HUES64 (cell line): ENCODE results near the gene TMEM258.

Experiments used
- H3K27ac ChIP-seq: 2 replicates; pipeline ENCODE4 v1.7.0; 2013; ENCODE audit warnings: low read depth, low read length, inconsistent platforms
- H3K27me3 ChIP-seq: 2 replicates; pipeline ENCODE4 v1.6.1; 2013; ENCODE audit warnings: mild to moderate bottlenecking, low read length; ENCODE audit not compliant: insufficient read depth
- H3K36me3 ChIP-seq: 2 replicates; pipeline ENCODE4 v1.6.1; 2013; ENCODE audit warnings: mild to moderate bottlenecking, low read length; ENCODE audit not compliant: insufficient read depth
- H3K4me1 ChIP-seq: 2 replicates; pipeline ENCODE4 v1.6.1; 2013; ENCODE audit warnings: mild to moderate bottlenecking, low read length, moderate library complexity; ENCODE audit not compliant: insufficient read depth
- H3K4me3 ChIP-seq: 2 replicates; pipeline ENCODE4 v1.5.1; 2013; ENCODE audit warnings: mild to moderate bottlenecking, low read length, moderate library complexity
- H3K9ac ChIP-seq: 2 replicates; pipeline ENCODE4 v1.6.1; 2013; ENCODE audit warnings: mild to moderate bottlenecking, low read depth, low read length
- H3K9me3 ChIP-seq: 2 replicates; pipeline ENCODE4 v1.6.1; 2013; ENCODE audit warnings: low read depth, low read length; ENCODE audit not compliant: insufficient read depth
- whole genome bisulfite sequencing: fragments of 150-250, 120-280 bp; methylation state at CpG from one replicate; pipeline ENCODE4 v1.1.7; 2013; ENCODE audit warnings: missing lambda C conversion rate; 5-methylcytosine and 5-hydroxymethylcytosine counted together

The TMEM258 gene

GRCh38 chr11:61771985-61772455, 20.4 kb downstream of the TMEM258 start:
- Histone ChIP-seq H3K27ac (no peak overlapping the region; the same call in 1 of the 2 replicates), H3K9ac (peak overlapping the region; percentile 8; the same call in 1 of the 2 replicates), H3K4me1 (peaks cover 13% of the 10 kb centered on the region), H3K4me3 (no peak overlapping the region), H3K27me3 (no peaks in the 10 kb centered on the region), H3K9me3 (no peaks in the 10 kb centered on the region), H3K36me3 (no peaks in the 10 kb centered on the region)
- 50% methylated on average over 3 of the region's 7 CpGs for WGBS

GRCh38 chr11:61771195-61771894, 21.1 kb downstream of the TMEM258 start:
- Histone ChIP-seq H3K9ac (no peak overlapping the region; the same call in 1 of the 2 replicates), H3K4me1 (peaks cover 13% of the 10 kb centered on the region)

GRCh38 chr11:61769946-61770683, 22.3 kb downstream of the TMEM258 start:
- 92% methylated on average over 19 of the region's 20 CpGs for WGBS
- Histone ChIP-seq H3K27me3 (no peaks in the 10 kb centered on the region), H3K36me3 (no peaks in the 10 kb centered on the region), H3K9ac (peak overlapping the region; percentile 31; the same call in 1 of the 2 replicates), H3K4me1 (peaks cover 13% of the 10 kb centered on the region), H3K9me3 (no peaks in the 10 kb centered on the region), H3K27ac (0 out of 2 replicates have a peak overlapping the region, but pooled peaks have one; percentile 18), H3K4me3 (no peak overlapping the region)

More at GRCh38 chr11:61771195-61771894, 21.1 kb downstream of the TMEM258 start:
- H3K4me3 ChIP-seq = no peak overlapping the region
- no peaks in the 10 kb centered on the region for H3K9me3 ChIP-seq
- 85% methylated on average over 15 of the region's 15 CpGs for WGBS
- no peak overlapping the region for H3K27ac ChIP-seq
- no peaks in the 10 kb centered on the region for H3K27me3 ChIP-seq
- no peaks in the 10 kb centered on the region for H3K36me3 ChIP-seq

- H3K27ac ChIP-seq = 0 out of 2 replicates have a peak overlapping the region, but pooled peaks have one; percentile 18
- no peaks in the 10 kb centered on the region for H3K27me3 ChIP-seq
- H3K9ac ChIP-seq = peak overlapping the region; percentile 31; the same call in 1 of the 2 replicates
- no peaks in the 10 kb centered on the region for H3K36me3 ChIP-seq
- H3K9me3 ChIP-seq = no peaks in the 10 kb centered on the region
- 89% methylated on average over 33 of the region's 33 CpGs for WGBS
- no peak overlapping the region for H3K4me3 ChIP-seq
- H3K4me1 ChIP-seq = peaks cover 13% of the 10 kb centered on the region
These were observed 23.1 kb downstream of the TMEM258 start for GRCh38 chr11:61769169-61769920.

- H3K27ac ChIP-seq = no peak overlapping the region
- WGBS = 84% methylated on average over 11 of the region's 11 CpGs
- H3K9ac ChIP-seq = no peak overlapping the region
- peaks cover 13% of the 10 kb centered on the region for H3K4me1 ChIP-seq
- H3K27me3 ChIP-seq = no peaks in the 10 kb centered on the region
- H3K4me3 ChIP-seq = no peak overlapping the region
- no peaks in the 10 kb centered on the region for H3K36me3 ChIP-seq
- H3K9me3 ChIP-seq = no peaks in the 10 kb centered on the region
These were observed 23.9 kb downstream of the TMEM258 start for GRCh38 chr11:61768376-61769076.

GRCh38 chr11:61766353-61766841, 26.0 kb downstream of the TMEM258 start:
- H3K36me3 ChIP-seq = no peaks in the 10 kb centered on the region
- H3K4me3 ChIP-seq = no peak overlapping the region
- WGBS = 93% methylated on average over 13 of the region's 13 CpGs
- H3K27ac ChIP-seq = no peak overlapping the region
- no peaks in the 10 kb centered on the region for H3K9me3 ChIP-seq
- no peak overlapping the region for H3K9ac ChIP-seq
- no peaks in the 10 kb centered on the region for H3K27me3 ChIP-seq
- peaks cover 8% of the 10 kb centered on the region; the same call in 1 of the 2 replicates for H3K4me1 ChIP-seq

- no peaks in the 10 kb centered on the region for H3K27me3 ChIP-seq
- no peak overlapping the region for H3K27ac ChIP-seq
- no peak overlapping the region for H3K9ac ChIP-seq
- H3K36me3 ChIP-seq = no peaks in the 10 kb centered on the region
- H3K4me1 ChIP-seq = peaks cover 8% of the 10 kb centered on the region; the same call in 1 of the 2 replicates
- 86% methylated on average over 26 of the region's 26 CpGs for WGBS
- no peak overlapping the region for H3K4me3 ChIP-seq
- H3K9me3 ChIP-seq = no peaks in the 10 kb centered on the region
These were observed 26.7 kb downstream of the TMEM258 start for GRCh38 chr11:61765550-61766253.

- H3K9me3 ChIP-seq = no peaks in the 10 kb centered on the region
- H3K4me3 ChIP-seq = no peak overlapping the region
- H3K36me3 ChIP-seq = no peaks in the 10 kb centered on the region
- no peak overlapping the region for H3K27ac ChIP-seq
- WGBS = 73% methylated on average over 22 of the region's 22 CpGs
- no peaks in the 10 kb centered on the region for H3K27me3 ChIP-seq
- H3K4me1 ChIP-seq = peaks cover 8% of the 10 kb centered on the region; the same call in 1 of the 2 replicates
- no peak overlapping the region for H3K9ac ChIP-seq
These were observed 27.7 kb downstream of the TMEM258 start for GRCh38 chr11:61764606-61765260.

GRCh38 chr11:61763930-61764605, 28.3 kb downstream of the TMEM258 start:
- no peaks in the 10 kb centered on the region for H3K9me3 ChIP-seq
- H3K36me3 ChIP-seq = no peaks in the 10 kb centered on the region
- WGBS = 89% methylated on average over 23 of the region's 23 CpGs
- no peak overlapping the region for H3K9ac ChIP-seq
- no peaks in the 10 kb centered on the region for H3K27me3 ChIP-seq
- H3K4me1 ChIP-seq = peaks cover 4% of the 10 kb centered on the region; the same call in 1 of the 2 replicates
- H3K27ac ChIP-seq = no peak overlapping the region
- H3K4me3 ChIP-seq = no peak overlapping the region
